ENCODE measurements around the gene RARS1. TPM values are rescaled to one million over a fixed set of nuclear protein-coding genes. Genes with fewer than 3 reads are reported as not detected.
"Not testable (repeated sequence)": the region's sequence is repeated elsewhere in the genome, so short reads cannot be mapped to it uniquely, and the experiment has no call there.

RARS1 gene
- total RNA-seq, 1 donor from 2014 or later, result 137 TPM

- no peak for DNase-seq (ENCODE audit: low read depth, low spot score)
Measured at GRCh38 chr5:168480601-168481000, 5.7 kb upstream of the RARS1 start.

- DNase-seq (ENCODE audit: low read depth, low spot score), result no peak
Measured at GRCh38 chr5:168481330-168481788, 4.9 kb upstream of the RARS1 start.

- no peak for DNase-seq (ENCODE audit: low read depth, low spot score)
Measured at GRCh38 chr5:168482361-168482760, 3.9 kb upstream of the RARS1 start.

- no peak for DNase-seq (ENCODE audit: low read depth, low spot score)
Measured at GRCh38 chr5:168489059-168489458, 2.8 kb downstream of the RARS1 start.

GRCh38 chr5:168494057-168494555 is 7.8 kb downstream of the RARS1 start:
- no peak for DNase-seq (ENCODE audit: low read depth, low spot score)

GRCh38 chr5:168502563-168503237 is 16.4 kb downstream of the RARS1 start:
- no peak for DNase-seq (ENCODE audit: low read depth, low spot score)

GRCh38 chr5:168513861-168514428 is 27.7 kb downstream of the RARS1 start:
- no peak for DNase-seq (ENCODE audit: low read depth, low spot score)

- no peak for DNase-seq (ENCODE audit: low read depth, low spot score)
Measured at GRCh38 chr5:168525856-168526255, 39.6 kb downstream of the RARS1 start.

GRCh38 chr5:168527756-168528295 is 41.6 kb downstream of the RARS1 start:
- DNase-seq (ENCODE audit: low read depth, low spot score), result no peak

- DNase-seq (ENCODE audit: low read depth, low spot score), result no peak
Measured at GRCh38 chr5:168528521-168529373, 42.5 kb downstream of the RARS1 start, which contains the start of gene FBLL1. TSS of gene FBLL1 (plus strand) at chr5:168529305. CDS start at chr5:168529505, 200 bp downstream.

GRCh38 chr5:168529374-168530234 is 43.3 kb downstream of the RARS1 start:
- DNase-seq (ENCODE audit: low read depth, low spot score), result no peak

- DNase-seq (ENCODE audit: low read depth, low spot score), result no peak
Measured at GRCh38 chr5:168530621-168531150, 44.4 kb downstream of the RARS1 start.

- no peak for DNase-seq (ENCODE audit: low read depth, low spot score)
Measured at GRCh38 chr5:168531191-168531590, 44.9 kb downstream of the RARS1 start.

GRCh38 chr5:168531987-168532864 is 46.0 kb downstream of the RARS1 start:
- no peak for DNase-seq (ENCODE audit: low read depth, low spot score)

GRCh38 chr5:168534351-168534750 is 48.1 kb downstream of the RARS1 start:
- DNase-seq (ENCODE audit: low read depth, low spot score), result not testable (repeated sequence)

GRCh38 chr5:168537176-168537575 is 50.9 kb downstream of the RARS1 start:
- DNase-seq (ENCODE audit: low read depth, low spot score), result no peak

- no peak for DNase-seq (ENCODE audit: low read depth, low spot score)
Measured at GRCh38 chr5:168549554-168549953, 63.3 kb downstream of the RARS1 start.

- no peak for DNase-seq (ENCODE audit: low read depth, low spot score)
Measured at GRCh38 chr5:168550656-168551055, 64.4 kb downstream of the RARS1 start.

- DNase-seq (ENCODE audit: low read depth, low spot score), result no peak
Measured at GRCh38 chr5:168552146-168552545, 65.9 kb downstream of the RARS1 start.
